ENCODE results near the gene ZNF92.
"Not testable (repeated sequence)": the region's sequence is repeated elsewhere in the genome, so short reads cannot be mapped to it uniquely, and the experiment has no call there.

ZNF92 gene

DNA sequence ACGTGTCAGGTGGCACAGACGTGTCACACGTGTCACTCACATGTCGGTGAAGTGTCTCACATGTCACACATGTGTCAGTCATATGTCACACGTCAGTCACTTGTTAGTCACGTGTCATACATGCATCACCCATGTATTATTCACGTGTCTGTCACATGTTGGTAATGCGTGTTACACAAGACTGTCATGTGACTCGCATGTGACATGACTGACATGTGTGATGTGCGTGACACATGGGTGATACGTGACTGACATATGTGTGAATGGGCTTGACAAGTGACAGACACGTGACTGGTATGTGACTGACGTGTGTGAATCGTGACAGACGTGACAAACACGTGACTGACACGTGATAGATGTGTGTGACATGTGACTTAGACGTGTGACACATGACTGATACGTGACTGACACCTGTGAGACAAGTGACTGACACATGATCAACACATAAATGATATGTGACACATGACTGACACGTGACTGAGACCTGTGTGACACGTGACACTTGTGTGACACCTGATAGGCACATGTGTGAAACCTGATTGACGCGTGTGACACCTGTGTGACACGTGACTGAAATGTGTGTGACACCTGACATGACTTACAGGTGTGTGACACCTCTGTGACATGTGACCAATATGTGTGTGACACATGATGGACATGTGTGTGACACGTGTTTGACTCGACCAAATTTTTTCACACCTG, 56.1 kb downstream of the ZNF92 start:
- FAIRE-seq = no peak

DNA sequence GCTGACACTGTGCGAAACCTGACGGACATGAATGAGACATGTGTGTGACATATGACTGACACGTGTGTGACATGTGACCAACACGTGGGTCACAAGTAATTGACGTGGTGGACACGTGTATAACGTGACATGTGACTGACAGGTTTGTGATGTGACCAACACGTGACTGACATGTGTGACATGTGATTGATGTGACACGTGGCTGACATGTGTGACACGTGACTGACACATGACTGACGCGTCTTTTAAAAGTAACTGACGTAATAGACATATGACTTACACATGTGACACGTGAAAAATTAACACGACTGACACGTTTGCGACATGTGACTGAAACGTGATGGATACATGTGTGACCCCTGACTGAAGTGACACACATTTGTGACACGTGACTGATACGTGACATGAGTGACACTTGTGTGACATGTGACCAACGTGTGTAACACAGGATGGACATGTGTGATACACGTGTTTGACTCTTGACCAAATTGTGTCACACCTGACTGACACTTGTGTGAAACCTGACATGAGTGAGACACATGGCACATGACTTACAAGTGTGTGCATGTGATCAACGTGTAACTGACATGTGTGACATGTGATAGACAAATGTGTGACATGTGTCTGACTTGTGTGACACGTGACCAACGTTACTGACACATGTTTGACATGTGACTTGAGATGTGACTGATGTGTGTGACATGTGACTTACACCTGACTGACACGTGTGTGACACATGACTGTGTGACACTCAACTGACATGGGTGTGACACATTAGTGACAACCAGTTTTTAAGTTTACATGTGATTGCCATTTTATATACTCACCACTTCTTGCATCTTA, 56.9 kb downstream of the ZNF92 start:
- no peak for FAIRE-seq

DNA sequence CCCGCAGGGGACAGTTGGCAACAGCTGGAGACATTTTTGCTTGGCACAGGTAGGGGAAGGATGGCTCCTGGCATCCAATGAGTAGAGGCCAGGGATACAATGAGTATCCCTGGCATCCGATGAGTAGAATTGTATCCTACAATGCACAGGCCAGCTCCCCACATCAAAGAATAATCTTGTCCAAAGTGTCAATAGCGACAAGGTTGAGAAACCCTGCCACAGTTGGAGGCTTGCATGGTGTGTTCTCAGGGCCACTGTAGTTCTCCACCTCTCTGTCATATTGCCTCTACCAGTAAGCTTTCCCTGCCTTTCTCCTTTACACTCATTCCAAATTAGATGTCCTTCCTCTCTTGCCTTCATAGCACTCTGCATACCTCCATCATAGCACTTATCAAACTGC, 60.7 kb downstream of the ZNF92 start:
- FAIRE-seq = no peak

DNA sequence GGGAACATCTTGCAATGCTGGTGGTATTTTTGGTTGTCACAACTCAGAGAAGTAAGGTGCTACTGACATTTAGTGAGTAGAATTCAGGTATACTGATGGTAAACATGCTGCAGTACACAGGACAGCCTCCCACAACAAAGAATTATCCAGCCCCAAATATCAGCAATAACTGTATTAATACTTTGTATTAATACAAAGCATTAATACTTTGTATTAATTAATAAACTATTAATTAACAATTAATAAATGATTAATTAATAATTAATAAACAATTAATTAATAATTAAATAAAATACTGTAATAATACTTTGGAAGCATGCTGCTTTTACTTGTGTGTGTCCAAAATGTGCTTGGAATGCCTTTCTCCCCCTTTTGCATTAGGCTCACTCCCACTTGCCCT, 62.5 kb downstream of the ZNF92 start:
- no peak for FAIRE-seq

DNA sequence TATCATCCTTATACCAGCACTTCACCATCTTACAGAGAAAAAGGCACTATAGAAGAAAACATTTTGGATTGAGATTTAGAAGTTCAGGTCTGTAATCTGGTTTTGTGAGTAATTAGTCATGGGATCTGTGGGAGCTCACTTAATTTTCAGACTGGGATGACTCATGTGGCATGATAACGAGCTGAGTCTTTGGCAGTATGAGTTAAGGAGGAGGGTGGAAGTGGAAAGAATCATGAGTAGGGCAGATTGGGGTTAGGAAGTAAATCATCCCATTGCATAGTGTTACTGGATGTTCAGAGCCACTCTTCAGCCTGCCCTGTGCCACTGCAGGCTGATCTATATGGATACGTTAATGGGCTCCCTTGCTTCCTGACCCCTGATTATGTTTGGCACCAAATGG, 64.9 kb downstream of the ZNF92 start:
- FAIRE-seq = no peak

DNA sequence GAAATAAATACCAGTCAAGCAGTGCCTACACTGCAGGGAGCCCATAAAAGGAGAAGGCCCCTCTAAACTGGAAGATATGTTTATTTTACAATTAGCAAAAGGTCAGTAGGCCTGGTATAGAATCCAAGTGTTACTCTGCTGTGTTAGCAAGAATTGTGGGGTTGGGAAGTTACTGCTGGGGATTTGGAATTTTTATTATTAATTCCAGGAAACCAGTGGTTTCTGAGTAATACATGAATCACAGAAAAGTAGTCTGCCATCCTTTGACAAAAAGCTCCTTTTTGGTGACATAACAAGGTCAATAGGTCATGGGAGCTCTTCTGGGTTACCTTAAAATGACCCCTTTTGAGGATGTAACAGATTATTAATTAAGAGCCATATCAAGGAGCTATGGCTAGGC, 67.4 kb downstream of the ZNF92 start:
- no peak for FAIRE-seq

DNA sequence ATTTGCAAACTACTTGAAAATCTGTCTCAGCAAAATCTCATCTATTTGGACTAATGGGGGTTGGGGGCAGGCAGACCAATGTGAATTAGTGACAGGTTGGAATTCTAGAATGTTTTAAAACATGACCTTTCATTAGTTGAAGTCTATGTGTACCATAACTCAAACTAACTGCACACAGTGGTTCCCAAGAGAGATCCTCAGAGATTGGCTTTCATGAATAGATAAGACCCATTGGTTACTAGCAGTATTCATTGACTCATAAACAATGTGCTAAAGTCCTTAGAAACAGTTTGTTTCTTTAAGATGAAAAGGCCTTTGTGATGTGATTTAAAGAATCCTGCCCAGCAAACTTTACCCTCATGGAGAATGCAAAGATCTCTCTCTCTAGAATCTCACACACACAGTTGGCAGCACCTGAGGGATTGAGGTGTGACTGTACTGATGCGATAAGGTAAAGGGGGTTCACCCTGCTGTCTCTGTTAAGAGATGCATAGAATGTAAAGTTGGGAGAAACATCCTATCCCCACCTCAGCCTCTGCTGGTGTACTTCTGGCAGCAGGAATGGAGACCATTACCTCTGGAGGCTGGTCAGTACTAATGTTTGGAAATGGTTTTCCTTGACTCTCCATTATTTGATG, 70.7 kb downstream of the ZNF92 start:
- FAIRE-seq = no peak

DNA sequence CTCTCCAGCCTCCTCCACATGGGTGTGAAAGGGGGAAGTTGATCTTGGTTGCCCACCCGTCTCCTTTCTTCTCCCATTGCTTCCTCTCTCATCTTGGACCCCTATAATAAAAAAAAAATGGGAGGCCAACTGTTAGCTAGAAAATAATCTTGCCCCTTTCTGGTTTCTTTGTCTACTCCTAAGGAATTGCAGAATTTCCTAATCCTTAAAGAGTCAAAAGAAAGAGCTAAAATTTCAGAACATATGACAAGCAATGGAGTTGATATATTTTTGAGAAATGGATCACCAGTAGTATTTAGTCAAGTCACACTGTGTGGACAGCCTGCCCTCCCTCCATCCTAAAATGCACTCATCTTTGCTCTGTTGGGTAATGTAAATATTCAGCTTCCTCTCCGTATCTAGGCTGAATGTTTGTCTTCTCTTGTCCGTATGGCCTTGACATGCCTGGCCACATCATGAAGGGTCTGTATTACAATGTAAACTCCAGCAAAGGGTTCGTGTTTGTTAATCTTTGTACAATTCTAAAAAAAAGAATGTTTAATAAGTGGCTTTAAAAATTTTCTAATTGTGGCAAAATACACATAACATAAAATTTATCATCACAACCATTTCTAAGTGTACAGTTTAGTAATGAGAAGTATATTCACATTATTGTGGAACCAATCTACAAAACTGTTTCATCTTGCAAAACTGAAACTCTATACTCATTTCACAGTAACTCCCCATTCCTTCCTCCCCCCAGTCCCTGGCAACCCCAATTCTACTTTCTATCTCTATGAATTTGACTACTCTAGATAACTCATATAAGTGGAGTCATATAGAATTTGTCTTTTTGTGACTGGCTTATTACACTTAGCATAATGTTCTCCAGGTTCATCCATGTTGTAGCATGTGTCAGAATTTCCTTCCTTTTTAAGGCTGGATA, 71.5 kb downstream of the ZNF92 start:
- no peak for FAIRE-seq

DNA sequence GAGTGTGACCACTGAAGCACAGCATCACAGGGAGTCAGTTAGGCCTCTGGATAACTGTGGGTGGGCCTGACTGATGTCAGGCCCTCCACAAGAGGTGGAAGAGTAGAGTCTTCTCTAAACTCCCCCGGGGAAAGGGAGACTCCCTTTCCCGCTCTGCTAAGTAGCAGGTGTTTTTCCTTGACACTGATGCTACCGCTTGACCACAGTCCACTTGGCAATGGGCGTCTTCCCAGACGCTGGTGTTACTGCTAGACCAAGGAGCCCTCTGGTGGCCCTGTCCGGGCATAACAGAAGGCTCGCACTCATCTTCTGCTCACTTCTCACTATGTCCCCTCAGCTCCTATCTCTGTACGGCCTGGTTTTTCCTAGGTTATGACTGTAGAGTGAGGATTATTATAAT, 73.4 kb downstream of the ZNF92 start:
- not testable (repeated sequence) for FAIRE-seq

DNA sequence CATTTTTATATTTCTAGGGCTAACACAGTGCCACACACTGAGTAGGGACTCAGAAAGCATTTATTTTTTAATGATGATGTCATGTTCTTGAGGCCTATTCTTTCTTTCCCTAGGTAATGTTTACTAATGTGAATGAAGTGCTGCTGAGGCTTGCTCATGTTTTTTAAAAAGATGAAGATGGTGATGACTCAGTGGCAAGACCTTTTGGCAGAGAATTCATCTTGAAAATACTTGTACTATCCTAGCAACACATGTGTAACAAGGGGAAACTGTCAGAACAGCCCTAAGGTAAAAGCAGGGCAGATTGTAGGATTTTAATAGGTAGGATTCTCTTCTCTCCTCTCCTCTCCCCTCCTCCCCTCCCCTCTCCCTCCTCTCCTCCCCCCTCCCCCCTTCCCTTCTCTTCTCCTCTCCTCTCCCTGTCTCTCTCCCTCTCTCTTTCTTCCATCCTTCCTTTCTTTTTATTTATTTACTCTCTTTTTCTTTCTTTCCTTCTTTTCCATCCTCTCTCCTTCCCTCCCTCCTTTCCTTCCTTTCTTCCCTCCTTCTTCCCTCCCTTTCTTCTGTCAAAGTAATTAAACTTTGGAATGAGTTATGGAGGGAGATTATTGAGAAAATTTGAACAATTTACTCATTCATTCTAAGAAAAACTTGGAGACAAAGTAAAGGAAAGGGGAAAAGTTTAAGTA, 75.3 kb downstream of the ZNF92 start:
- no peak for FAIRE-seq

DNA sequence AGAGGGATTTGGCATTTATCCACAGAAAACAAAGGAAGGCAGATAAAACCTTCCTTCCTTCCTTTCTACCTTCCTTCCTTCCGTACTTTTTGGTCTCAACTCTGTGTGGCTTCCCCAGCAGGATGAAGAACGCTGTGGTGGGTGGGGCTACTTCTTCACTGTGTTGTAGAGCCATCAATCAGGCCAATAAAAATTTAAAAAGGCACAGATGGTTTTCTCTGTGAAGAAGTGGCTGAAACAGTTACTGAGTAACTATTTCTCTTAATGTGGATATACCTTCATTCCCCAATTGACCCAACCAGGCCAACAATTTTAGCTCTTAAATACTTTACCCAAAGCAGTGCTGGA, 75.8 kb downstream of the ZNF92 start:
- FAIRE-seq = no peak
